IMR-90 (cell line): Measurements from ENCODE around the gene TRMT2A. TPM values are rescaled to one million over a fixed set of nuclear protein-coding genes. Genes with fewer than 3 reads are reported as not detected.
A peak's percentile ranks its signal among the peaks of the same experiment; 100 is the strongest.

Experiments used
- ATAC-seq: fragments of 200-7000 bp; cut with Tn5 transposase; 2 replicates; pipeline ENCODE4 v1.9.1; 2020; ENCODE audit warnings: low read depth, mild to moderate bottlenecking, moderate library complexity
- BruUV-seq: library from RNA; stranded (reverse); fragments of 400-500 nt; replicated peaks from 2 replicates; lab custom pipeline; 2021; lab: Mats Ljungman, UMichigan
- CTCF ChIA-PET: fragments of 300-600 bp; formaldehyde crosslinking; extraction: SDS; loops from one replicate; lab custom pipeline; 2021; ENCODE audit warnings: antibody characterized with exemption; lab: Yijun Ruan, JAX
- POLR2A ChIA-PET: fragments of 300-600 bp; sonication (Branson Sonifier 250); formaldehyde crosslinking; loops from one replicate; lab custom pipeline; 2022; ENCODE audit warnings: antibody characterized with exemption; ENCODE audit not compliant: unreplicated experiment; lab: Charles Lee
- DNase-seq: peaks from one replicate; pipeline ENCODE4 v3.0.0; 2013
- H2AFZ ChIP-seq: replicated peaks from 2 replicates; pipeline ENCODE3; 2013; ENCODE audit warnings: low read length, mild to moderate bottlenecking; ENCODE audit not compliant: poor library complexity
- H2AK5ac ChIP-seq: 2 replicates; pipeline ENCODE4 v1.6.1; 2013; ENCODE audit warnings: low read depth, low read length, inconsistent platforms
- H2AK9ac ChIP-seq: replicated peaks from 2 replicates; pipeline ENCODE3; 2013; ENCODE audit warnings: mild to moderate bottlenecking, low read depth, low read length, moderate library complexity; ENCODE audit not compliant: poor library complexity
- H2BK120ac ChIP-seq: 2 replicates; pipeline ENCODE4 v1.6.1; 2013; ENCODE audit warnings: low read depth, low read length, inconsistent platforms
- H2BK15ac ChIP-seq: 3 replicates; pipeline ENCODE4 v1.6.1; 2013; ENCODE audit warnings: low read depth, low read length, inconsistent platforms
- H2BK20ac ChIP-seq: 2 replicates; pipeline ENCODE4 v1.6.1; 2013; ENCODE audit warnings: low read depth, mild to moderate bottlenecking, inconsistent platforms, low read length, moderate library complexity
- H2BK5ac ChIP-seq: 2 replicates; pipeline ENCODE4 v1.6.1; 2013; ENCODE audit warnings: mild to moderate bottlenecking, low read depth, low read length, inconsistent platforms; ENCODE audit not compliant: poor library complexity, severe bottlenecking
- H3K14ac ChIP-seq: replicated peaks from 2 replicates; pipeline ENCODE4 v1.6.1; 2013; ENCODE audit warnings: low read depth, low read length, inconsistent platforms
- H3K18ac ChIP-seq: 2 replicates; pipeline ENCODE4 v1.6.1; 2013; ENCODE audit warnings: low read depth, low read length, control low read depth
- H3K23ac ChIP-seq: 2 replicates; pipeline ENCODE4 v1.6.1; 2013; ENCODE audit warnings: low read depth, low read length, inconsistent platforms
- H3K27ac ChIP-seq: 2 replicates; pipeline ENCODE4 v1.5.1; 2013; ENCODE audit warnings: mild to moderate bottlenecking, control low read depth, low read length; ENCODE audit not compliant: insufficient read depth
- H3K27me3 ChIP-seq: 2 replicates; pipeline ENCODE4 v1.6.1; 2013; ENCODE audit warnings: low read length; ENCODE audit not compliant: control insufficient read depth, insufficient read depth
- H3K36me3 ChIP-seq: 2 replicates; pipeline ENCODE4 v1.6.1; 2013; ENCODE audit warnings: low read length, mixed read lengths; ENCODE audit not compliant: control insufficient read depth, insufficient read depth
- H3K4ac ChIP-seq: 2 replicates; pipeline ENCODE4 v1.6.1; 2013; ENCODE audit warnings: low read depth, low read length, inconsistent platforms
- H3K4me1 ChIP-seq: 2 replicates; pipeline ENCODE4 v1.6.1; 2013; ENCODE audit warnings: low read length, mixed read lengths; ENCODE audit not compliant: control insufficient read depth, insufficient read depth
- H3K4me2 ChIP-seq: 2 replicates; pipeline ENCODE4 v1.6.1; 2013; ENCODE audit warnings: low read depth, mild to moderate bottlenecking, control low read depth, low read length, moderate library complexity
- H3K4me3 ChIP-seq: 2 replicates; pipeline ENCODE4 v1.5.1; 2013; ENCODE audit warnings: low read depth, mild to moderate bottlenecking, control low read depth, low read length, moderate library complexity; ENCODE audit not compliant: insufficient read depth
- H3K56ac ChIP-seq: 2 replicates; pipeline ENCODE4 v1.6.1; 2013; ENCODE audit warnings: low read length, inconsistent platforms; ENCODE audit not compliant: insufficient read depth; ENCODE audit errors: extremely low read depth
- H3K79me1 ChIP-seq, 2 experiments: 2 replicates each; pipeline ENCODE4 v1.6.1; 2013; ENCODE audit warnings: low read length in 2 of 2, inconsistent platforms in 1 of 2, low read depth in 1 of 2
- H3K9ac ChIP-seq: 2 replicates; pipeline ENCODE4 v1.6.1; 2013; ENCODE audit warnings: low read depth, low read length, control low read depth
- H3K9me1 ChIP-seq: 2 replicates; pipeline ENCODE4 v1.6.1; 2013; ENCODE audit warnings: low read length, inconsistent platforms; ENCODE audit not compliant: insufficient read depth
- H3K9me3 ChIP-seq: 2 replicates; pipeline ENCODE4 v1.6.1; 2013; ENCODE audit warnings: low read length; ENCODE audit not compliant: control insufficient read depth, insufficient read depth
- H4K20me1 ChIP-seq: 2 replicates; pipeline ENCODE4 v1.6.1; 2013; ENCODE audit warnings: low read length, inconsistent platforms; ENCODE audit not compliant: insufficient read depth
- H4K5ac ChIP-seq: 2 replicates; pipeline ENCODE4 v1.6.1; 2013; ENCODE audit warnings: mild to moderate bottlenecking, low read depth, low read length, control low read depth
- H4K8ac ChIP-seq, 2 experiments: 2 replicates each; pipeline ENCODE4 v1.6.1; 2013; ENCODE audit warnings: low read depth in 2 of 2, low read length in 2 of 2, control low read depth in 1 of 2, inconsistent platforms in 1 of 2
- H4K91ac ChIP-seq: 2 replicates; pipeline ENCODE4 v1.6.1; 2013; ENCODE audit warnings: low read depth, low read length, inconsistent platforms; ENCODE audit not compliant: insufficient read depth
- BHLHE40 ChIP-seq: fragments of 150-350 bp; IDR thresholded peaks from 2 replicates; pipeline ENCODE4 v1.6.1; 2016; ENCODE audit warnings: mild to moderate bottlenecking, low read depth, low read length
- CEBPB ChIP-seq: IDR thresholded peaks from 2 replicates; pipeline ENCODE4 v1.6.1; 2012; ENCODE audit warnings: low read depth, low read length, improper control_type of control experiment
- CHD1 ChIP-seq: IDR thresholded peaks from 2 replicates; pipeline ENCODE4 v1.6.1; 2012; ENCODE audit warnings: low read depth, low read length, improper control_type of control experiment
- FOS ChIP-seq: fragments of 150-350 bp; IDR thresholded peaks from 2 replicates; pipeline ENCODE4 v1.6.1; 2016; ENCODE audit warnings: low read depth, low read length
- MAFK ChIP-seq: IDR thresholded peaks from 2 replicates; pipeline ENCODE4 v1.6.1; 2012; ENCODE audit warnings: low read depth, low read length, improper control_type of control experiment
- MAZ ChIP-seq: IDR thresholded peaks from 2 replicates; pipeline ENCODE4 v1.6.1; 2012; ENCODE audit warnings: low read depth, mild to moderate bottlenecking, low read length, improper control_type of control experiment, moderate library complexity, borderline replicate concordance
- MXI1 ChIP-seq: IDR thresholded peaks from 2 replicates; pipeline ENCODE4 v1.6.1; 2012; ENCODE audit warnings: low read depth, mild to moderate bottlenecking, low read length, moderate library complexity, borderline replicate concordance
- NFE2L2 ChIP-seq: fragments of 150-350 bp; IDR thresholded peaks from 2 replicates; pipeline ENCODE4 v1.6.1; 2016; ENCODE audit warnings: low read depth, mild to moderate bottlenecking, low read length
- POLR2A ChIP-seq: IDR thresholded peaks from 2 replicates; pipeline ENCODE4 v1.6.1; 2012; ENCODE audit warnings: mild to moderate bottlenecking, low read depth, low read length
- RAD21 ChIP-seq: IDR thresholded peaks from 2 replicates; pipeline ENCODE4 v1.6.1; 2012; ENCODE audit warnings: low read length, improper control_type of control experiment
- RCOR1 ChIP-seq: IDR thresholded peaks from 2 replicates; pipeline ENCODE4 v1.6.1; 2012; ENCODE audit warnings: mild to moderate bottlenecking, low read length, improper control_type of control experiment; ENCODE audit not compliant: insufficient replicate concordance
- RFX5 ChIP-seq: IDR thresholded peaks from 2 replicates; pipeline ENCODE4 v1.8.0; 2012; ENCODE audit warnings: low read depth, mild to moderate bottlenecking, low read length, moderate library complexity
- SMC3 ChIP-seq: fragments of 150-350 bp; IDR thresholded peaks from 2 replicates; pipeline ENCODE4 v1.6.1; 2016; ENCODE audit warnings: low read depth, mild to moderate bottlenecking, antibody characterized with exemption, low read length, moderate library complexity
- WGBS, 2 experiments: methylation state at CpG; one replicate each; pipeline versions ENCODE4 v1.1.5 to v1.1.7; 2013; ENCODE audit warnings: missing lambda C conversion rate in 2 of 2; ENCODE audit not compliant: insufficient read length in 1 of 2; ENCODE audit errors: extremely low coverage in 2 of 2; 5-methylcytosine and 5-hydroxymethylcytosine counted together
- dilution Hi-C: fragments of 300-500 bp; cut with HindIII; formaldehyde crosslinking; loops from one replicate; pipeline ENCODE4 v1.14.3; 2018; ENCODE audit warnings: low sequenced_read_pairs; ENCODE audit not compliant: unreplicated experiment
- in situ Hi-C: fragments of 300-500 bp; cut with MboI; formaldehyde crosslinking; loops from 3 replicates; pipeline ENCODE4 v1.14.3; 2019; ENCODE audit warnings: low sequenced_read_pairs, inconsistent platforms, mixed read lengths
- intact Hi-C: fragments of 100-400 bp; cut with micrococcal nuclease; formaldehyde crosslinking; loops from 2 replicates; pipeline ENCODE4 v1.10.0; 2022
- polyA plus RNA-seq, 3 experiments: library from polyadenylated mRNA; depleted of rRNA; stranded (reverse); fragments of >200 nt; gene quantifications; 2 replicates each; pipeline ENCODE4 v1.2.3, GENCODE V29; 2012; ENCODE audit warnings: low replicate concordance in 1 of 3
- total RNA-seq: library from RNA; depleted of rRNA; stranded (reverse); fragments of >200 nt; gene quantifications from 2 replicates; pipeline ENCODE4 v1.2.3, GENCODE V29; 2012
- TF ChIP-seq, protein P1 (sequence below): fragments of 150-350 bp; IDR thresholded peaks from 2 replicates; pipeline ENCODE4 v1.6.1; 2016; ENCODE audit warnings: low read depth, mild to moderate bottlenecking, low read length, moderate library complexity, borderline replicate concordance
- TF ChIP-seq, protein P2 (sequence below): fragments of 150-350 bp; IDR thresholded peaks from 2 replicates; pipeline ENCODE4 v1.6.1; 2017; ENCODE audit warnings: mild to moderate bottlenecking, antibody characterized with exemption, low read length, low read depth

Gene TRMT2A
- total and polyA plus RNA-seq, 2 of the 4 experiments (the other 2 are of a cell fraction) = 22.0 to 39.1 TPM

DNA sequence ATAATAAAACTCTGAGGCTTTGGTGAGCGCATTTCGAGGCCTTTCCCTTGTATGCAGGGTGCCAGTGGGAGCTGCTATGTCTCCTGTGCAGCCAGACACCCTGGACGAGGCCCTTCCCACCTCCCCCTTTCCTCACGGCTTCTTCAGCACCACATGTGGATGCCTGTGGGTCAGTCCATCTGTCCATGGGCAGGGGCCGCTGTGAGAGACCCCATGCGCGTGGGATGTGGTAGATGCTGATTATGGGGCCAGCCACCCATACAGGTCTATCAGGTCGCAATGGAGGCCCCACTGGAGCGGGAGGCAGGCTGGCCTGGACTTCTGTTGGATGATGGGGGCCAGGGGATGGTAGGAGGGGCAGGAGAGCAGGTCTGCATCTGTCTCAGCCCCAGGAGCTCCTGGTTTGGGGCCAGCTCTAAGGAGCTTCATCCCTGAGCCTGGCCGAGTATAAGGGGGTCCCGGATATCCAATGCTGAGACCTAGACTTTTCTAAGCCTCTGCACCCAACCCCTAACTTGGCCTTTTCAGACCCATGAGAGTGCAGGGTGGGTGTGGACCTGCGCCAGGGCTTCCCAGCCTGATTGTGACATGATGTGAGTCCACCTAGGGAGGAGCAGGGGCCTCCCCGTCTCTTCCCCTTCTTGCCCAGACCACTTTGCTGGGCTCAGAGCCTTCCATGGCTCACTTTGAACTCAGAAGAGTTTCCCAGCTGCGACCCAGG is 51.0 kb downstream of the TRMT2A start:
- no peak overlapping the region for H2BK20ac ChIP-seq
- BruUV-seq = no TSS peak
- no peak overlapping the region for H2BK120ac ChIP-seq
- H3K36me3 ChIP-seq = peaks cover 28% of the 10 kb centered on the region
- no peak overlapping the region for H3K27ac ChIP-seq
- dilution Hi-C loops (no loop called here), in situ Hi-C loops (no loop called here), intact Hi-C loops (no loop called here)
- H3K9me1 ChIP-seq = peaks cover 9% of the 10 kb centered on the region
- CTCF ChIA-PET = interaction anchor here (0.6 kb wide), 1 partner anchor 16 kb away, joined by 4 read pairs; no protein-coding TSS in a partner anchor
- no peak overlapping the region for H3K4ac ChIP-seq
- H3K56ac ChIP-seq = no peak overlapping the region
- no peaks in the 10 kb centered on the region; the same call in 1 of the 2 replicates for H4K20me1 ChIP-seq
- no peaks in the 10 kb centered on the region for H3K27me3 ChIP-seq
- H2AK5ac ChIP-seq = no peak overlapping the region
- H4K5ac ChIP-seq = no peak overlapping the region
- no peak overlapping the region for H2BK5ac ChIP-seq
- no peak overlapping the region for H3K9ac ChIP-seq
- H3K4me3 ChIP-seq = no peak overlapping the region
- H4K8ac ChIP-seq = no peak overlapping the region
- 88% methylated on average over 1 of the region's 14 CpGs; no CpG with 5 or more reads in 1 of the 2 experiments for WGBS, 2 experiments
- no peak overlapping the region for H3K4me2 ChIP-seq
- no peak overlapping the region for H3K18ac ChIP-seq
- H3K4me1 ChIP-seq = no peaks in the 10 kb centered on the region
- H3K9me3 ChIP-seq = no peaks in the 10 kb centered on the region
- no peak overlapping the region for H3K23ac ChIP-seq
- H2AFZ ChIP-seq = no peak overlapping the region
- POLR2A ChIA-PET = no interaction called here
- 0 out of 4 replicates have a peak, but pooled peaks cover 0 to under 1% of the 10 kb centered on the region in 2 experiments for H3K79me1 ChIP-seq
- H2BK15ac ChIP-seq = no peak overlapping the region
- H3K14ac ChIP-seq = no peak overlapping the region
- no peak for DNase-seq
- ATAC-seq = no peak
- H4K91ac ChIP-seq = no peak overlapping the region
- peak overlapping the region; percentile 28 for H2AK9ac ChIP-seq
- no peak for TF ChIP-seq CEBPB
- TF ChIP-seq CHD1 = no peak
- TF ChIP-seq POLR2A = no peak
- no peak for TF ChIP-seq RAD21
- TF ChIP-seq, protein P1, sequence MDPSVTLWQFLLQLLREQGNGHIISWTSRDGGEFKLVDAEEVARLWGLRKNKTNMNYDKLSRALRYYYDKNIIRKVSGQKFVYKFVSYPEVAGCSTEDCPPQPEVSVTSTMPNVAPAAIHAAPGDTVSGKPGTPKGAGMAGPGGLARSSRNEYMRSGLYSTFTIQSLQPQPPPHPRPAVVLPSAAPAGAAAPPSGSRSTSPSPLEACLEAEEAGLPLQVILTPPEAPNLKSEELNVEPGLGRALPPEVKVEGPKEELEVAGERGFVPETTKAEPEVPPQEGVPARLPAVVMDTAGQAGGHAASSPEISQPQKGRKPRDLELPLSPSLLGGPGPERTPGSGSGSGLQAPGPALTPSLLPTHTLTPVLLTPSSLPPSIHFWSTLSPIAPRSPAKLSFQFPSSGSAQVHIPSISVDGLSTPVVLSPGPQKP = no peak
- no peak for TF ChIP-seq MAFK
- TF ChIP-seq, protein P2, sequence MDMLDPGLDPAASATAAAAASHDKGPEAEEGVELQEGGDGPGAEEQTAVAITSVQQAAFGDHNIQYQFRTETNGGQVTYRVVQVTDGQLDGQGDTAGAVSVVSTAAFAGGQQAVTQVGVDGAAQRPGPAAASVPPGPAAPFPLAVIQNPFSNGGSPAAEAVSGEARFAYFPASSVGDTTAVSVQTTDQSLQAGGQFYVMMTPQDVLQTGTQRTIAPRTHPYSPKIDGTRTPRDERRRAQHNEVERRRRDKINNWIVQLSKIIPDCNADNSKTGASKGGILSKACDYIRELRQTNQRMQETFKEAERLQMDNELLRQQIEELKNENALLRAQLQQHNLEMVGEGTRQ = no peak
- no peak for TF ChIP-seq MAZ
- TF ChIP-seq SMC3 = no peak
- TF ChIP-seq NFE2L2 = no peak
- no peak for TF ChIP-seq BHLHE40
- TF ChIP-seq MXI1 = no peak
- no peak for TF ChIP-seq FOS
- TF ChIP-seq RCOR1 = no peak
- TF ChIP-seq RFX5 = no peak
